ENCODE measurements around the gene RNU1-2. TPM values are rescaled to one million over a fixed set of nuclear protein-coding genes. Genes with fewer than 3 reads are reported as not detected.

The RNU1-2 gene
- total and polyA plus RNA-seq, 2 of the 8 experiments (the other 6 are each of a cell fraction or from before 2014, with no cell fraction given): 145 to 1,303 TPM

DNA sequence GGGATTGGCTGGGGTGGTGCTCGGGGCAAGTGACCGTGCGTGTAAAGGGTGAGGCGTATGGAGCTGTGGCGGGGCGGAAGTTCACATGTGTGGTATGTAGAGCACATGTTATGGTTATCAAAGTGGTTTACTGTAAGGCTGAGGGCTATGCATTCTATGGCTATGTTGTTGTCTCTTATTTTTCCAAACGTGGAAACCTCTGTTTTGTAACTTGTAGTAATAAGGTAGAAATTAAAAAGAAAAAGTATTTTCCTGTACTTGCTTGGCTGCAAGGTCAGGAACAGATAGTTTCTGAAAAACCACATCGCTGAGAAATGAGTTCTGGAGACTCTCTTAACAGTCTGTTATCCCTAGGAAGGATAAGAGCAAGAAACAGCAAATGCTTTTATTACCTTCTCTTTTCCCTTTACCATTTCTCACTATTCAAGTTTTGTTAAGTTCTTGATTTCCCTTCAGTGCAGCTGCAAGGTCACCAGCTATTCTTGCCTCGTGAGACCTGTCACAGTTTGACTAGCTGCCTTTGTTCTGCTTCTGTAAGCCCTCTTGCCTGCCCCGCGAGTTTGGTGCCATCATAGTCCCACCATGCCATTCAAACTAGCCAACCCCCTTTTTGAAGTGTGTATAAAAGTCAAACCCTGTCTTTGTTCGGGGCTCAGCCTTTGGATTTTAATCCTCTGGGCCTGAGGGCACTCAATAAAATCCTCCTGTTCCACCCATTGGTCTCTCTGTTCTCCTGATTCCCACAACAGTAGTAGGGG lies 9.5 kb downstream of the RNU1-2 start:
- CTCF ChIA-PET (ENCODE audit: partially characterized antibody): interaction anchor here (0.8 to 1.1 kb wide), 2 partner anchors 10 to 20 kb away, joined by 3 read pairs; no protein-coding TSS in a partner anchor
- TF ChIP-seq GTF2F1 (IDR thresholded peaks at IDR 0.05; ENCODE audit: borderline replicate concordance, low read depth, low read length): peak; percentile 99
- peak; percentile 74; the same call in 1 of the 2 replicates for TF ChIP-seq JUND (IDR thresholded peaks at IDR 0.05; ENCODE audit: low read length)
- TF ChIP-seq BCL11A (IDR thresholded peaks at IDR 0.05; ENCODE audit: low read depth in 2 of 2, low read length in 2 of 2): no peak
- peak; percentile 72 for TF ChIP-seq TEAD4 (IDR thresholded peaks at IDR 0.05; ENCODE audit: low read depth, low read length)
- TF ChIP-seq, protein P1, sequence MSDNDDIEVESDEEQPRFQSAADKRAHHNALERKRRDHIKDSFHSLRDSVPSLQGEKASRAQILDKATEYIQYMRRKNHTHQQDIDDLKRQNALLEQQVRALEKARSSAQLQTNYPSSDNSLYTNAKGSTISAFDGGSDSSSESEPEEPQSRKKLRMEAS (IDR thresholded peaks at IDR 0.05): peak; percentile 40
- TF ChIP-seq ASH2L (IDR thresholded peaks at IDR 0.05; ENCODE audit: low read length): no peak
- peak; percentile 98 to 99 for TF ChIP-seq POLR2A (IDR thresholded peaks at IDR 0.05; ENCODE audit: control extremely low read depth in 1 of 2, low read depth in 2 of 2, low read length in 2 of 2)
- TF ChIP-seq SP1 (IDR thresholded peaks at IDR 0.05; ENCODE audit: low read depth, low read length): peak; percentile 75
- TF ChIP-seq EGR1 (IDR thresholded peaks at IDR 0.05; ENCODE audit: borderline replicate concordance, low read depth, low read length): peak; percentile 71
- peak; percentile 94 for TF ChIP-seq ATF2 (IDR thresholded peaks at IDR 0.05; ENCODE audit: low read length)

More for the DNA sequence above, 9.5 kb downstream of the RNU1-2 start:
- Histone ChIP-seq H3K36me3 (ENCODE audit: control insufficient read depth in 2 of 4, insufficient read depth in 4 of 4, low read length in 3 of 4) (no peaks in the 10 kb centered on the region), H3K9ac (replicated peaks in 1 of 4; ENCODE audit: extremely low read depth in 1 of 4, low read depth in 3 of 4, low read length in 3 of 4) (peak overlapping the region; percentile 84 to 100 (median 99)), H2BK20ac (ENCODE audit: low read length) (peak overlapping the region; percentile 100), H3K9me3 (ENCODE audit: insufficient read depth in 2 of 2, low read depth in 1 of 2, low read length in 1 of 2) (peaks cover 0 to 3% of the 10 kb centered on the region in 2 experiments; a peak in 1 of 4 replicates), H3K23me2 (ENCODE audit: low read depth, low read length) (peaks cover 4% of the 10 kb centered on the region; the same call in 1 of the 2 replicates), H2BK5ac (ENCODE audit: low read depth, low read length) (peak overlapping the region; percentile 100), H3K4me1 (replicated peaks in 1 of 4; ENCODE audit: control insufficient read depth in 3 of 4, insufficient read depth in 4 of 4, low read length in 3 of 4) (peaks cover 0 to 3% (median 0%) of the 10 kb centered on the region in 4 experiments; a peak in 3 of 7 replicates), H3K14ac (ENCODE audit: insufficient read length) (peak overlapping the region; percentile 99), H3K27me3 (replicated peaks in 1 of 4; ENCODE audit: control insufficient read depth in 3 of 4, extremely low read depth in 1 of 4, insufficient read depth in 3 of 4, low read length in 3 of 4) (no peaks in the 10 kb centered on the region), H4K5ac (ENCODE audit: insufficient read length, low read depth, low read length) (peak overlapping the region; percentile 100), H3K4me3 (ENCODE audit: extremely low read depth in 1 of 4, insufficient read depth in 2 of 4, low read depth in 3 of 4, low read length in 4 of 4) (peak overlapping the region; percentile 43 to 65 (median 48); a peak in 6 of 8 replicates), H3K79me1 (ENCODE audit: low read depth, low read length) (no peaks in the 10 kb centered on the region), H2BK120ac (replicated peaks; ENCODE audit: low read depth, low read length) (peak overlapping the region; percentile 99), H4K91ac (replicated peaks; ENCODE audit: insufficient read length, low read length) (peak overlapping the region; percentile 100), H3K23ac (ENCODE audit: insufficient read length) (no peak overlapping the region), H2AFZ (ENCODE audit: low read length) (peak overlapping the region; percentile 93; the same call in 1 of the 2 replicates), H4K20me1 (replicated peaks in 1 of 2; ENCODE audit: control insufficient read depth in 1 of 2, insufficient read depth in 2 of 2, low read length in 2 of 2) (no peaks in the 10 kb centered on the region), H2BK12ac (ENCODE audit: low read depth, low read length) (peak overlapping the region; percentile 93), H3K56ac (replicated peaks; ENCODE audit: insufficient read length, low read depth, low read length) (peak overlapping the region; percentile 99), H3K18ac (ENCODE audit: extremely low read depth, low read length) (peak overlapping the region; percentile 100), H2AK5ac (ENCODE audit: low read depth, low read length) (peak overlapping the region; percentile 99; the same call in 1 of the 2 replicates), H2BK15ac (ENCODE audit: low read length) (no peak overlapping the region), H4K8ac (ENCODE audit: extremely low read depth, insufficient read depth, low read length) (peak overlapping the region; percentile 100; the same call in 1 of the 2 replicates), H3K4ac (replicated peaks; ENCODE audit: insufficient read length, low read depth, low read length) (peak overlapping the region; percentile 100), H3K27ac (ENCODE audit: low read depth, low read length) (peak overlapping the region; percentile 100), H3K79me2 (ENCODE audit: control insufficient read depth in 1 of 2, insufficient read depth in 2 of 2, low read length in 2 of 2) (no peaks in the 10 kb centered on the region), H3K4me2 (ENCODE audit: insufficient read depth in 1 of 2, low read depth in 2 of 2, low read length in 2 of 2) (peak overlapping the region; percentile 81 to 87)
- peak in 1 of 2 experiments; percentile 67 for DNase-seq (ENCODE audit: low read depth in 1 of 2, low spot score in 2 of 2)
- FAIRE-seq: no peak
- POLR2A ChIA-PET (ENCODE audit: partially characterized antibody): interaction anchor here (0.5 to 3.2 kb wide), 25 partner anchors 9 to 531 kb away, joined by 3 to 28 read pairs (median 4); partner anchors contain the start of genes CROCC, MFAP2, NBPF1 and RNU1-2
- 11% methylated on average over 12 of the region's 12 CpGs; no CpG with 5 or more reads in 1 of the 2 experiments for WGBS, 2 experiments (ENCODE audit: extremely low coverage in 1 of 2, insufficient coverage in 1 of 2, insufficient read length in 1 of 2, insufficient replicate concordance in 2 of 2, low coverage in 1 of 2, low lambda C conversion rate in 2 of 2, missing lambda C conversion rate in 1 of 2)

All from H1 (cell line).